HepG2 (cell line): ENCODE results near the gene ASH1L.

Source experiments
- FOXA3 ChIP-seq: IDR thresholded peaks from 2 replicates; pipeline ENCODE4 v1.6.1; 2016; ENCODE audit warnings: missing genetic modification reagents, missing compliant biosample characterization
- SRF ChIP-seq: IDR thresholded peaks from 2 replicates; pipeline ENCODE4 v1.6.1; 2011; ENCODE audit warnings: mild to moderate bottlenecking, low read depth, low read length, moderate library complexity
- SUZ12 ChIP-seq: fragments of 150-350 bp; IDR thresholded peaks from 2 replicates; pipeline ENCODE4 v1.6.1; 2014; ENCODE audit warnings: low read depth, low read length
- TF ChIP-seq, protein P1 (sequence below): sonication (generic); formaldehyde crosslinking; IDR thresholded peaks from 2 replicates; pipeline ENCODE4 v1.5.0; 2020; ENCODE audit warnings: mild to moderate bottlenecking, missing genetic modification reagents, moderate library complexity
- TF ChIP-seq, protein P2 (sequence below): sonication (generic); formaldehyde crosslinking; conservative IDR thresholded peaks from 2 replicates; pipeline ENCODE4 v1.8.1; 2023; ENCODE audit warnings: missing genetic modification reagents

DNA sequence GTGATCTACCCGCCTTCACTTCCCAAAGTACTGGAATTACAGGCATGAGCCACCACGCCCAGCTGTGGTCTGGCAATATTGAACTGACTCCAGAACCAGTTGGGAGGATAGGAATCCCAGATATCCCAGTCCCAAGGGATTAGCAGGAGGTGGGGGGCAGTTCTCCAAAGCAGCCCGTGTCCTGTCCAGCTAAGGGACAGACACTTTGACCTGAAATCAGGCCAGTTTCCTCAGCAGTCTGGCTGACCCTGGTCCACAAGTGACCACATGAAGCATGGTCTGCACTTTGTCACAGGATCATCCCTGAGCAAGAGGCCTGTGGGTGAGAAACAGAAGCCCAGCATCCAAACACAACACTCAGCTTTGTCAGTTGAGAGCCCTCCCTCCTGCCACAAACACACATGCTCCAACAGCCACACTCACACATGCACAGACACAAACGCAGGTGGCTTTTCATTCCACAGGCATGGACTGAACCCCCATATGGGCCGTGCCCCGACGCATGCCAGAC lies 256.7 kb downstream of the ASH1L start:
- TF ChIP-seq, protein P1, sequence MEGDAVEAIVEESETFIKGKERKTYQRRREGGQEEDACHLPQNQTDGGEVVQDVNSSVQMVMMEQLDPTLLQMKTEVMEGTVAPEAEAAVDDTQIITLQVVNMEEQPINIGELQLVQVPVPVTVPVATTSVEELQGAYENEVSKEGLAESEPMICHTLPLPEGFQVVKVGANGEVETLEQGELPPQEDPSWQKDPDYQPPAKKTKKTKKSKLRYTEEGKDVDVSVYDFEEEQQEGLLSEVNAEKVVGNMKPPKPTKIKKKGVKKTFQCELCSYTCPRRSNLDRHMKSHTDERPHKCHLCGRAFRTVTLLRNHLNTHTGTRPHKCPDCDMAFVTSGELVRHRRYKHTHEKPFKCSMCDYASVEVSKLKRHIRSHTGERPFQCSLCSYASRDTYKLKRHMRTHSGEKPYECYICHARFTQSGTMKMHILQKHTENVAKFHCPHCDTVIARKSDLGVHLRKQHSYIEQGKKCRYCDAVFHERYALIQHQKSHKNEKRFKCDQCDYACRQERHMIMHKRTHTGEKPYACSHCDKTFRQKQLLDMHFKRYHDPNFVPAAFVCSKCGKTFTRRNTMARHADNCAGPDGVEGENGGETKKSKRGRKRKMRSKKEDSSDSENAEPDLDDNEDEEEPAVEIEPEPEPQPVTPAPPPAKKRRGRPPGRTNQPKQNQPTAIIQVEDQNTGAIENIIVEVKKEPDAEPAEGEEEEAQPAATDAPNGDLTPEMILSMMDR (CRISPR knock-in tag) = no peak
- no peak for TF ChIP-seq FOXA3 (CRISPR knock-in tag)
- no peak for TF ChIP-seq SUZ12
- TF ChIP-seq, protein P2, sequence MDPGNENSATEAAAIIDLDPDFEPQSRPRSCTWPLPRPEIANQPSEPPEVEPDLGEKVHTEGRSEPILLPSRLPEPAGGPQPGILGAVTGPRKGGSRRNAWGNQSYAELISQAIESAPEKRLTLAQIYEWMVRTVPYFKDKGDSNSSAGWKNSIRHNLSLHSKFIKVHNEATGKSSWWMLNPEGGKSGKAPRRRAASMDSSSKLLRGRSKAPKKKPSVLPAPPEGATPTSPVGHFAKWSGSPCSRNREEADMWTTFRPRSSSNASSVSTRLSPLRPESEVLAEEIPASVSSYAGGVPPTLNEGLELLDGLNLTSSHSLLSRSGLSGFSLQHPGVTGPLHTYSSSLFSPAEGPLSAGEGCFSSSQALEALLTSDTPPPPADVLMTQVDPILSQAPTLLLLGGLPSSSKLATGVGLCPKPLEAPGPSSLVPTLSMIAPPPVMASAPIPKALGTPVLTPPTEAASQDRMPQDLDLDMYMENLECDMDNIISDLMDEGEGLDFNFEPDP = no peak
- no peak for TF ChIP-seq SRF
